MM.1S (cell line): ENCODE data around the gene MKNK2.

Source experiments
- DNase-seq: peaks from one replicate; pipeline ENCODE4 v3.0.0-alpha.2; 2015
- H2AFZ ChIP-seq: fragments of 300-600 bp; sonication (generic); 2 replicates; pipeline ENCODE4 v1.6.0; 2016; ENCODE audit warnings: antibody characterized with exemption, low read length
- H3F3A ChIP-seq: fragments of 300-600 bp; sonication (generic); 2 replicates; pipeline ENCODE4 v1.6.1; 2016; ENCODE audit warnings: mild to moderate bottlenecking, antibody characterized with exemption, low read length, moderate library complexity, mixed read lengths; ENCODE audit not compliant: insufficient read depth
- H3K27ac ChIP-seq: fragments of 300-600 bp; sonication (generic); 2 replicates; pipeline ENCODE4 v1.5.1; 2016; ENCODE audit warnings: mild to moderate bottlenecking, low read length
- H3K27me3 ChIP-seq: fragments of 300-600 bp; sonication (generic); replicated peaks from 2 replicates; pipeline ENCODE4 v1.6.0; 2016; ENCODE audit warnings: low read length; ENCODE audit not compliant: insufficient read depth
- H3K36me3 ChIP-seq: fragments of 300-600 bp; sonication (generic); replicated peaks from 2 replicates; pipeline ENCODE4 v1.6.1; 2016; ENCODE audit warnings: mild to moderate bottlenecking, low read length, mixed read lengths; ENCODE audit not compliant: insufficient read depth
- H3K4me1 ChIP-seq: fragments of 300-600 bp; sonication (generic); 2 replicates; pipeline ENCODE4 v1.6.1; 2016; ENCODE audit warnings: low read length, mixed read lengths
- H3K4me2 ChIP-seq: fragments of 300-600 bp; sonication (generic); 2 replicates; pipeline ENCODE4 v1.6.0; 2016; ENCODE audit warnings: low read depth, low read length
- H3K4me3 ChIP-seq: fragments of 300-600 bp; sonication (generic); 2 replicates; pipeline ENCODE4 v1.5.1; 2016; ENCODE audit warnings: low read length, mixed read lengths
- H3K79me2 ChIP-seq: fragments of 300-600 bp; sonication (generic); 2 replicates; pipeline ENCODE4 v1.6.1; 2016; ENCODE audit warnings: mixed run types, low read length, mixed read lengths
- H3K9ac ChIP-seq: fragments of 300-600 bp; sonication (generic); 2 replicates; pipeline ENCODE4 v1.6.1; 2016; ENCODE audit warnings: low read length, mixed read lengths
- H3K9me2 ChIP-seq: fragments of 300-600 bp; sonication (generic); replicated peaks from 2 replicates; pipeline ENCODE4 v1.6.1; 2016; ENCODE audit warnings: mild to moderate bottlenecking, low read length, mixed read lengths; ENCODE audit not compliant: insufficient read depth
- H3K9me3 ChIP-seq: fragments of 300-600 bp; sonication (generic); replicated peaks from 2 replicates; pipeline ENCODE4 v1.6.1; 2016; ENCODE audit warnings: mild to moderate bottlenecking, low read length, mixed read lengths; ENCODE audit not compliant: insufficient read depth
- H4K20me1 ChIP-seq: fragments of 300-600 bp; sonication (generic); 2 replicates; pipeline ENCODE4 v1.6.1; 2016; ENCODE audit warnings: mild to moderate bottlenecking, low read length, moderate library complexity, mixed read lengths; ENCODE audit not compliant: insufficient read depth
- CTCF ChIP-seq: fragments of 300-600 bp; sonication (generic); IDR thresholded peaks from 2 replicates; pipeline ENCODE4 v1.5.1; 2016; ENCODE audit warnings: antibody characterized with exemption, low read length, mixed read lengths
- EZH2 ChIP-seq: fragments of 300-600 bp; sonication (generic); optimal IDR thresholded peaks from 2 replicates; pipeline ENCODE3; 2017; ENCODE audit warnings: low read depth, mild to moderate bottlenecking, antibody characterized with exemption, low read length, mixed read lengths
- EZH2phosphoT487 ChIP-seq: fragments of 300-600 bp; sonication (generic); IDR thresholded peaks from 2 replicates; pipeline ENCODE4 v1.6.1; 2018; ENCODE audit warnings: antibody characterized with exemption, low read length

The MKNK2 gene

DNA sequence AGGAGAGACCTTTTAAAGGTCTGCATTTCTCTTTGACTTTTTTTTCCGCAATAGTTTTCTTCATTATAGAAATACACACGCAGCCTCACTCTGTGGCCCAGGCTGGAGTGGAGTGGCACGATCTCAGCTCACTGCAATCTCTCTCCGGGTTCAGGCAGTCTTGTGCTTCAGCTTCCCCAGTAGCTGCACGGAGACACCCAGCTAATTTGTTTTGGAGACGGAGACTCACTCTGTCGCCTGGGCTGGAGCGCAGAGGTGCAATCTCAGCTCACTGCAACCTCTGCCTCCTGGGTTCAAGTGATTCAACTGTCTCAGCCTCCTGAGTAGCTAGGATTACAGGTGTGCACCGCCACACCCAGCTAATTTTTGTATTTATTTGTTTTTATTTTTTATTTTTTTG lies 11.7 kb upstream of the MKNK2 start:
- H3K9me2 ChIP-seq, result no peaks in the 10 kb centered on the region
- H4K20me1 ChIP-seq, result no peaks in the 10 kb centered on the region
- H3K4me2 ChIP-seq, result peak overlapping the region; percentile 76; the same call in 1 of the 2 replicates
- H3F3A ChIP-seq, result peaks cover 24% of the 10 kb centered on the region
- no peaks in the 10 kb centered on the region for H3K36me3 ChIP-seq
- H2AFZ ChIP-seq, result no peak overlapping the region
- peaks cover 17% of the 10 kb centered on the region for H3K79me2 ChIP-seq
- H3K4me3 ChIP-seq, result no peak overlapping the region
- no peaks in the 10 kb centered on the region for H3K9me3 ChIP-seq
- TF ChIP-seq EZH2phosphoT487 (no peak), EZH2 (no peak), CTCF (no peak)
- H3K27ac ChIP-seq, result no peak overlapping the region
- no peak for DNase-seq
- H3K9ac ChIP-seq, result no peak overlapping the region
- no peaks in the 10 kb centered on the region for H3K27me3 ChIP-seq
- H3K4me1 ChIP-seq, result peaks cover 15% of the 10 kb centered on the region

- H3K79me2 ChIP-seq, result peaks cover 17% of the 10 kb centered on the region
- H3K4me1 ChIP-seq, result peaks cover 15% of the 10 kb centered on the region
- H3F3A ChIP-seq, result peaks cover 22% of the 10 kb centered on the region
- H3K4me3 ChIP-seq, result peak overlapping the region; percentile 82
- peak overlapping the region; percentile 76 for H3K4me2 ChIP-seq
- H3K27me3 ChIP-seq, result no peaks in the 10 kb centered on the region
- no peaks in the 10 kb centered on the region for H3K9me3 ChIP-seq
- H3K27ac ChIP-seq, result peak overlapping the region; percentile 77; the same call in 1 of the 2 replicates
- no peaks in the 10 kb centered on the region for H3K9me2 ChIP-seq
- no peaks in the 10 kb centered on the region for H3K36me3 ChIP-seq
- TF ChIP-seq EZH2 (no peak), EZH2phosphoT487 (no peak), CTCF (no peak; the same call in 1 of the 2 replicates)
- no peak for DNase-seq
- no peaks in the 10 kb centered on the region for H4K20me1 ChIP-seq
- peak overlapping the region; percentile 69; the same call in 1 of the 2 replicates for H2AFZ ChIP-seq
- H3K9ac ChIP-seq, result peak overlapping the region; percentile 83
These were observed 11.3 kb upstream of the MKNK2 start for GRCh38 chr19:2062389-2062729.

GRCh38 chr19:2061495-2062388 lies 10.7 kb upstream of the MKNK2 start:
- Histone ChIP-seq H3K79me2 (peaks cover 17% of the 10 kb centered on the region), H3K4me3 (peak overlapping the region; percentile 82), H3K9ac (peak overlapping the region; percentile 83), H3K4me2 (peak overlapping the region; percentile 76), H3K4me1 (peaks cover 17% of the 10 kb centered on the region), H3K9me3 (no peaks in the 10 kb centered on the region), H3F3A (peaks cover 23% of the 10 kb centered on the region), H3K27ac (peak overlapping the region; percentile 77), H3K9me2 (no peaks in the 10 kb centered on the region), H3K27me3 (no peaks in the 10 kb centered on the region), H2AFZ (peak overlapping the region; percentile 69), H3K36me3 (no peaks in the 10 kb centered on the region), H4K20me1 (no peaks in the 10 kb centered on the region)
- TF ChIP-seq EZH2 (no peak), CTCF (peak; percentile 17; the same call in 1 of the 2 replicates), EZH2phosphoT487 (no peak)
- DNase-seq, result peak; percentile 100
